Glutamatergic neuron (in vitro differentiated cells): ENCODE data around the gene DXO. TPM values are rescaled to one million over a fixed set of nuclear protein-coding genes. Genes with fewer than 3 reads are reported as not detected.
"Not testable (repeated sequence)": the region's sequence is repeated elsewhere in the genome, so short reads cannot be mapped to it uniquely, and the experiment has no call there.

Experiments
- DNase-seq: peaks from one replicate; pipeline ENCODE4 v3.0.0; 2022
- H3K27ac Mint-ChIP-seq: one replicate; pipeline ENCODE4 v1.8.0; 2020; ENCODE audit warnings: mild to moderate bottlenecking, mixed read lengths, inconsistent platforms; ENCODE audit not compliant: unreplicated experiment
- H3K27me3 Mint-ChIP-seq: one replicate; pipeline ENCODE4 v1.8.0; 2020; ENCODE audit warnings: mild to moderate bottlenecking, moderate library complexity, mixed read lengths, inconsistent platforms; ENCODE audit not compliant: unreplicated experiment
- H3K36me3 Mint-ChIP-seq: one replicate; pipeline ENCODE4 v1.8.0; 2020; ENCODE audit warnings: mild to moderate bottlenecking, mixed read lengths, inconsistent platforms; ENCODE audit not compliant: unreplicated experiment
- H3K4me1 Mint-ChIP-seq: one replicate; pipeline ENCODE4 v1.8.0; 2020; ENCODE audit warnings: mild to moderate bottlenecking, low read depth, mixed read lengths, inconsistent platforms; ENCODE audit not compliant: unreplicated experiment
- H3K4me3 Mint-ChIP-seq: one replicate; pipeline ENCODE4 v1.8.0; 2020; ENCODE audit warnings: mild to moderate bottlenecking, mixed read lengths, inconsistent platforms; ENCODE audit not compliant: unreplicated experiment
- H3K9me3 Mint-ChIP-seq: one replicate; pipeline ENCODE4 v1.8.0; 2020; ENCODE audit warnings: mild to moderate bottlenecking, moderate library complexity, mixed read lengths, inconsistent platforms; ENCODE audit not compliant: unreplicated experiment
- CTCF ChIP-seq: fragments of 200-600 bp; sonication (generic); IDR thresholded peaks from one replicate; pipeline ENCODE4 v1.5.0; 2021; ENCODE audit not compliant: partially characterized antibody, unreplicated experiment
- long read RNA-seq: library from polyadenylated mRNA; unstranded; transcript quantifications from one replicate; pipeline ENCODE4 v2.0.0, GENCODE V29; 2020; ENCODE audit not compliant: unreplicated experiment
- total RNA-seq: library from RNA; stranded (reverse); fragmentation: NEBNext Ultra II Directional; extraction: Animal tissue kit (Norgen Biotek cat#: 25700); gene quantifications from one replicate; pipeline ENCODE4 v1.2.1, GENCODE V29; 2021; ENCODE audit not compliant: unreplicated experiment

DXO gene
- total RNA-seq = 23.8 TPM
- long read RNA-seq, transcript DXO-201 (7 exons, 1,628 nt) = major isoform, 15 of 28 reads
- long read RNA-seq, partial matches to known transcripts = 0 of 28 reads
- long read RNA-seq, other reads (novel, unspliced or antisense) = 8 of 28 reads

- peaks cover 14% of the 10 kb centered on the region for H3K27me3 Mint-ChIP-seq
- peak within 1 kb of the TSS; percentile 79 for H3K27ac Mint-ChIP-seq
- H3K4me3 Mint-ChIP-seq = peak within 1 kb of the TSS; percentile 92
- peaks cover 20% of the 10 kb centered on the region for H3K9me3 Mint-ChIP-seq
- peak; percentile 90 for DNase-seq
- TF ChIP-seq CTCF = no peak
- peaks cover 8% of the 10 kb centered on the region for H3K4me1 Mint-ChIP-seq
- H3K36me3 Mint-ChIP-seq = peaks cover 5% of the 10 kb centered on the region
Measured at GRCh38 chr6:31971993-31972708, at the start of gene DXO. TSS of gene DXO (minus strand) at chr6:31972138. CDS start at chr6:31971675, 463 bp downstream.

- H3K4me3 Mint-ChIP-seq, H3K9me3 Mint-ChIP-seq, H3K36me3 Mint-ChIP-seq: not testable (repeated sequence)
Measured at GRCh38 chr6:32014547-32014946, 42.6 kb upstream of the DXO start, which contains the start of gene C4B. TSS of gene C4B (plus strand) at chr6:32014795. CDS start at chr6:32014846, 51 bp downstream.

GRCh38 chr6:32013738-32014137 lies 41.8 kb upstream of the DXO start:
- not testable (repeated sequence) for H3K36me3 Mint-ChIP-seq, H3K27me3 Mint-ChIP-seq, H3K27ac Mint-ChIP-seq, H3K4me1 Mint-ChIP-seq, H3K4me3 Mint-ChIP-seq, DNase-seq, H3K9me3 Mint-ChIP-seq

More at GRCh38 chr6:32014547-32014946, 42.6 kb upstream of the DXO start, which contains the start of gene C4B:
- H3K4me1 Mint-ChIP-seq, H3K27ac Mint-ChIP-seq, DNase-seq, H3K27me3 Mint-ChIP-seq: not testable (repeated sequence)

GRCh38 chr6:32012941-32013617 lies 41.1 kb upstream of the DXO start:
- not testable (repeated sequence) for H3K27ac Mint-ChIP-seq, DNase-seq, H3K27me3 Mint-ChIP-seq, H3K4me1 Mint-ChIP-seq, H3K4me3 Mint-ChIP-seq, H3K9me3 Mint-ChIP-seq, H3K36me3 Mint-ChIP-seq

GRCh38 chr6:32010856-32011530 lies 39.1 kb upstream of the DXO start:
- DNase-seq, H3K9me3 Mint-ChIP-seq, H3K4me3 Mint-ChIP-seq, H3K36me3 Mint-ChIP-seq, H3K4me1 Mint-ChIP-seq, H3K27ac Mint-ChIP-seq, H3K27me3 Mint-ChIP-seq: not testable (repeated sequence)

GRCh38 chr6:32009537-32009936 lies 37.6 kb upstream of the DXO start:
- not testable (repeated sequence) for H3K4me1 Mint-ChIP-seq, H3K4me3 Mint-ChIP-seq, DNase-seq, H3K27me3 Mint-ChIP-seq, H3K9me3 Mint-ChIP-seq, H3K27ac Mint-ChIP-seq, H3K36me3 Mint-ChIP-seq

GRCh38 chr6:32008616-32009015 lies 36.7 kb upstream of the DXO start:
- not testable (repeated sequence) for H3K4me1 Mint-ChIP-seq, H3K4me3 Mint-ChIP-seq, H3K36me3 Mint-ChIP-seq, H3K9me3 Mint-ChIP-seq, DNase-seq, H3K27me3 Mint-ChIP-seq, H3K27ac Mint-ChIP-seq

- H3K27ac Mint-ChIP-seq, H3K27me3 Mint-ChIP-seq, H3K9me3 Mint-ChIP-seq, H3K4me1 Mint-ChIP-seq, H3K36me3 Mint-ChIP-seq, DNase-seq, H3K4me3 Mint-ChIP-seq: not testable (repeated sequence)
Measured at GRCh38 chr6:32008037-32008436, 36.1 kb upstream of the DXO start.

GRCh38 chr6:32007086-32007485 lies 35.1 kb upstream of the DXO start:
- H3K27ac Mint-ChIP-seq, H3K36me3 Mint-ChIP-seq, H3K9me3 Mint-ChIP-seq, H3K27me3 Mint-ChIP-seq, H3K4me1 Mint-ChIP-seq, DNase-seq, H3K4me3 Mint-ChIP-seq: not testable (repeated sequence)

GRCh38 chr6:32005991-32006529 lies 34.1 kb upstream of the DXO start:
- not testable (repeated sequence) for H3K27ac Mint-ChIP-seq, H3K4me1 Mint-ChIP-seq, H3K27me3 Mint-ChIP-seq, DNase-seq, H3K9me3 Mint-ChIP-seq, H3K4me3 Mint-ChIP-seq, H3K36me3 Mint-ChIP-seq

- not testable (repeated sequence) for H3K4me3 Mint-ChIP-seq, DNase-seq
Measured at GRCh38 chr6:32005538-32005880, 33.6 kb upstream of the DXO start.

More at GRCh38 chr6:32005538-32005880, 33.6 kb upstream of the DXO start:
- not testable (repeated sequence) for H3K27ac Mint-ChIP-seq, H3K4me1 Mint-ChIP-seq, H3K9me3 Mint-ChIP-seq, H3K27me3 Mint-ChIP-seq, H3K36me3 Mint-ChIP-seq
